Panc1 (cell line): Measurements from ENCODE around the gene NPIPB6.
"Not testable (repeated sequence)": the region's sequence is repeated elsewhere in the genome, so short reads cannot be mapped to it uniquely, and the experiment has no call there.

Source experiments
- POLR2AphosphoS5 ChIP-seq: IDR thresholded peaks from 2 replicates; pipeline ENCODE4 v1.6.1; 2012; ENCODE audit warnings: mild to moderate bottlenecking, low read depth, low read length, moderate library complexity
- SIN3A ChIP-seq: IDR thresholded peaks from 2 replicates; pipeline ENCODE4 v1.6.1; 2012; ENCODE audit warnings: low read depth, mild to moderate bottlenecking, low read length, moderate library complexity, borderline replicate concordance; ENCODE audit not compliant: insufficient read depth
- TF ChIP-seq, protein P1 (sequence below), 2 experiments: IDR thresholded peaks; 2 replicates each; pipeline ENCODE4 v1.6.1; 2011 to 2012; ENCODE audit warnings: low read depth in 2 of 2, control low read depth in 1 of 2, low read length in 1 of 2, mild to moderate bottlenecking in 1 of 2, moderate library complexity in 1 of 2; ENCODE audit not compliant: insufficient read depth in 1 of 2
- TF ChIP-seq, protein P2 (sequence below): fragments of 450-650 bp; IDR thresholded peaks from 2 replicates; pipeline ENCODE4 v1.5.1; 2017; ENCODE audit warnings: mild to moderate bottlenecking

DNA sequence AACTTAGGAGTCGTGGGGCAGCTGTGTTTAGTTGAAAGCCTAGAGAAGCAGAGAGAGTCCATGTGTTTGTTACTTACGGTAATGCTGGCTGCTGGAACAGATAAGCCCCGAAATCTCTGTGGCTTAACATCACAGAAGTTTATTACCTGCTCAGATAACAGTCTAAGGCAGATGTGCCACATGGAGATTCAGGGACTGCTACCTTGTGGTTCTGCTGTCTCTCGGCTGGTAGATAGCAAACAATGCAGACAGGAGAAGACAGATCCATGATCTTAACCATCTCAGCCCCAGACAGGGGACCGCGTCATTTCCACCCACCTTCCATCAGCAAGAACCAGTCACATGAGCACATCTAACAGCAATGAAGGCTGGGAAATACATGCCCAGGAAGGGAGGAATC, 30.7 kb downstream of the NPIPB6 start:
- TF ChIP-seq, protein P1, sequence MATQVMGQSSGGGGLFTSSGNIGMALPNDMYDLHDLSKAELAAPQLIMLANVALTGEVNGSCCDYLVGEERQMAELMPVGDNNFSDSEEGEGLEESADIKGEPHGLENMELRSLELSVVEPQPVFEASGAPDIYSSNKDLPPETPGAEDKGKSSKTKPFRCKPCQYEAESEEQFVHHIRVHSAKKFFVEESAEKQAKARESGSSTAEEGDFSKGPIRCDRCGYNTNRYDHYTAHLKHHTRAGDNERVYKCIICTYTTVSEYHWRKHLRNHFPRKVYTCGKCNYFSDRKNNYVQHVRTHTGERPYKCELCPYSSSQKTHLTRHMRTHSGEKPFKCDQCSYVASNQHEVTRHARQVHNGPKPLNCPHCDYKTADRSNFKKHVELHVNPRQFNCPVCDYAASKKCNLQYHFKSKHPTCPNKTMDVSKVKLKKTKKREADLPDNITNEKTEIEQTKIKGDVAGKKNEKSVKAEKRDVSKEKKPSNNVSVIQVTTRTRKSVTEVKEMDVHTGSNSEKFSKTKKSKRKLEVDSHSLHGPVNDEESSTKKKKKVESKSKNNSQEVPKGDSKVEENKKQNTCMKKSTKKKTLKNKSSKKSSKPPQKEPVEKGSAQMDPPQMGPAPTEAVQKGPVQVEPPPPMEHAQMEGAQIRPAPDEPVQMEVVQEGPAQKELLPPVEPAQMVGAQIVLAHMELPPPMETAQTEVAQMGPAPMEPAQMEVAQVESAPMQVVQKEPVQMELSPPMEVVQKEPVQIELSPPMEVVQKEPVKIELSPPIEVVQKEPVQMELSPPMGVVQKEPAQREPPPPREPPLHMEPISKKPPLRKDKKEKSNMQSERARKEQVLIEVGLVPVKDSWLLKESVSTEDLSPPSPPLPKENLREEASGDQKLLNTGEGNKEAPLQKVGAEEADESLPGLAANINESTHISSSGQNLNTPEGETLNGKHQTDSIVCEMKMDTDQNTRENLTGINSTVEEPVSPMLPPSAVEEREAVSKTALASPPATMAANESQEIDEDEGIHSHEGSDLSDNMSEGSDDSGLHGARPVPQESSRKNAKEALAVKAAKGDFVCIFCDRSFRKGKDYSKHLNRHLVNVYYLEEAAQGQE (IDR thresholded peaks at IDR 0.05; ENCODE audit: insufficient read depth in 1 of 2, low read depth in 2 of 2, low read length in 1 of 2), result not testable (repeated sequence)
- TF ChIP-seq, protein P2, sequence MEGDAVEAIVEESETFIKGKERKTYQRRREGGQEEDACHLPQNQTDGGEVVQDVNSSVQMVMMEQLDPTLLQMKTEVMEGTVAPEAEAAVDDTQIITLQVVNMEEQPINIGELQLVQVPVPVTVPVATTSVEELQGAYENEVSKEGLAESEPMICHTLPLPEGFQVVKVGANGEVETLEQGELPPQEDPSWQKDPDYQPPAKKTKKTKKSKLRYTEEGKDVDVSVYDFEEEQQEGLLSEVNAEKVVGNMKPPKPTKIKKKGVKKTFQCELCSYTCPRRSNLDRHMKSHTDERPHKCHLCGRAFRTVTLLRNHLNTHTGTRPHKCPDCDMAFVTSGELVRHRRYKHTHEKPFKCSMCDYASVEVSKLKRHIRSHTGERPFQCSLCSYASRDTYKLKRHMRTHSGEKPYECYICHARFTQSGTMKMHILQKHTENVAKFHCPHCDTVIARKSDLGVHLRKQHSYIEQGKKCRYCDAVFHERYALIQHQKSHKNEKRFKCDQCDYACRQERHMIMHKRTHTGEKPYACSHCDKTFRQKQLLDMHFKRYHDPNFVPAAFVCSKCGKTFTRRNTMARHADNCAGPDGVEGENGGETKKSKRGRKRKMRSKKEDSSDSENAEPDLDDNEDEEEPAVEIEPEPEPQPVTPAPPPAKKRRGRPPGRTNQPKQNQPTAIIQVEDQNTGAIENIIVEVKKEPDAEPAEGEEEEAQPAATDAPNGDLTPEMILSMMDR, result not testable (repeated sequence)
- TF ChIP-seq POLR2AphosphoS5, SIN3A: not testable (repeated sequence)
